ENCODE results near the gene AACS. TPM values are rescaled to one million over a fixed set of nuclear protein-coding genes. Genes with fewer than 3 reads are reported as not detected.

Gene AACS
- polyA plus RNA-seq, 1 donor from 2014 or later, result 33.2 TPM

DNA sequence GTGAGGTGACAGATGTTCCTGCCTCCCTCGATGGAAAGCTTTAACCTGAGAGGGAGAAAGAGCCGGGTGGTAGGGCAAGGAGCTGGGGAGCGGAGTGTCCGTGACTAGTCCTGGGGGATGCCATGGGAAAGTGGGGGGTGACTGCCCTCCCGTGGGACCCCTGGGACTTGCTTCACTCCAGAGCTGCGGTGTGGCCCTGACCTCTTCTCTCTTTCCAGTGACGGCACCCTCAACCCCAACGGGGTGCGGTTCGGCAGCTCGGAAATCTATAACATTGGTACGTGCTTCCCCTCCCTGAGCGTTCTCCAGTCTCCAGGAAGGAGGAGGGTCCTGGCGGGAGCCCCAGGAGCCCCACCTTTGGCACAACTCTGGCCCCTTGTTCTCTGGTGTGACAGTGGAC, 69.3 kb downstream of the AACS start:
- Histone ChIP-seq H3K9ac (ENCODE audit: low read length) (no peak overlapping the region), H3K27me3 (ENCODE audit: insufficient read depth, low read depth, low read length) (no peaks in the 10 kb centered on the region), H3K9me3 (ENCODE audit: low read length) (no peaks in the 10 kb centered on the region), H2AFZ (ENCODE audit: low read depth, low read length) (no peak overlapping the region), H3K4me3 (ENCODE audit: low read length) (no peak overlapping the region), H3K79me2 (replicated peaks; ENCODE audit: insufficient read depth, low read length) (no peaks in the 10 kb centered on the region), H3K9me2 (ENCODE audit: insufficient read depth, low read length) (no peaks in the 10 kb centered on the region), H3F3A (ENCODE audit: insufficient read depth, low read length, poor library complexity, severe bottlenecking) (no peaks in the 10 kb centered on the region), H3K27ac (ENCODE audit: low read length) (no peak overlapping the region), H3K4me2 (ENCODE audit: low read length) (no peak overlapping the region), H4K20me1 (ENCODE audit: insufficient read depth) (no peaks in the 10 kb centered on the region), H3K36me3 (ENCODE audit: insufficient read depth, low read length) (peaks cover 3% of the 10 kb centered on the region)
- TF ChIP-seq RAD21 (conservative IDR thresholded peaks at IDR 0.05), result no peak

DNA sequence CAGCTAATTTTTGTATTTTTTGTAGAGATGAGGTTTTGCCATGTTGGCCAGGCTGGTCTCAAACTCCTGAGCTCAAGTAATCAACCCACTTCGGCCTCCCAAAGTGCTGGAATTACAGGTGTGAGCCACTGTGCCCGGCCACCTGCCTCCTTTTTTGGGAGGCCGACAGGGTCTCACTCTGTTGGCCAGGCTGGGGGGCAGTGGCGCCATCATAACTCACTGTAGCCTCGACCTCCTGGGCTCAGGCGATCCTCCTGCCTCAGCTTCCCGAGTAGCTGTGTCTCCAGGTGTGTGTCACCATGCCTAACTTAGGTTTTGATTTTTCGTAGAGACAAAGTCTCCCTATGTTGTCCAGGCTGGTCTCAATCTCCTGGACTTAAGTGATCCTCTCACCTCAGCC, 70.7 kb downstream of the AACS start:
- no peaks in the 10 kb centered on the region for H3F3A ChIP-seq (ENCODE audit: insufficient read depth, low read length, poor library complexity, severe bottlenecking)
- H4K20me1 ChIP-seq (ENCODE audit: insufficient read depth), result no peaks in the 10 kb centered on the region
- no peaks in the 10 kb centered on the region for H3K36me3 ChIP-seq (ENCODE audit: insufficient read depth, low read length)
- no peak overlapping the region for H3K9ac ChIP-seq (ENCODE audit: low read length)
- H2AFZ ChIP-seq (ENCODE audit: low read depth, low read length), result no peak overlapping the region
- no peaks in the 10 kb centered on the region for H3K79me2 ChIP-seq (replicated peaks; ENCODE audit: insufficient read depth, low read length)
- no peak for TF ChIP-seq CTCF (IDR thresholded peaks at IDR 0.05; ENCODE audit: poor library complexity, severe bottlenecking)
- no peak for TF ChIP-seq EZH2 (IDR thresholded peaks at IDR 0.05; ENCODE audit: borderline replicate concordance, insufficient read depth, low read length, poor library complexity, severe bottlenecking)
- no peak for TF ChIP-seq POLR2AphosphoS5 (IDR thresholded peaks at IDR 0.05)
- TF ChIP-seq EP300 (conservative IDR thresholded peaks at IDR 0.05; ENCODE audit: poor library complexity, severe bottlenecking), result no peak
- no peak for TF ChIP-seq MXI1 (conservative IDR thresholded peaks at IDR 0.05; ENCODE audit: poor library complexity, severe bottlenecking)
- TF ChIP-seq, protein P1, sequence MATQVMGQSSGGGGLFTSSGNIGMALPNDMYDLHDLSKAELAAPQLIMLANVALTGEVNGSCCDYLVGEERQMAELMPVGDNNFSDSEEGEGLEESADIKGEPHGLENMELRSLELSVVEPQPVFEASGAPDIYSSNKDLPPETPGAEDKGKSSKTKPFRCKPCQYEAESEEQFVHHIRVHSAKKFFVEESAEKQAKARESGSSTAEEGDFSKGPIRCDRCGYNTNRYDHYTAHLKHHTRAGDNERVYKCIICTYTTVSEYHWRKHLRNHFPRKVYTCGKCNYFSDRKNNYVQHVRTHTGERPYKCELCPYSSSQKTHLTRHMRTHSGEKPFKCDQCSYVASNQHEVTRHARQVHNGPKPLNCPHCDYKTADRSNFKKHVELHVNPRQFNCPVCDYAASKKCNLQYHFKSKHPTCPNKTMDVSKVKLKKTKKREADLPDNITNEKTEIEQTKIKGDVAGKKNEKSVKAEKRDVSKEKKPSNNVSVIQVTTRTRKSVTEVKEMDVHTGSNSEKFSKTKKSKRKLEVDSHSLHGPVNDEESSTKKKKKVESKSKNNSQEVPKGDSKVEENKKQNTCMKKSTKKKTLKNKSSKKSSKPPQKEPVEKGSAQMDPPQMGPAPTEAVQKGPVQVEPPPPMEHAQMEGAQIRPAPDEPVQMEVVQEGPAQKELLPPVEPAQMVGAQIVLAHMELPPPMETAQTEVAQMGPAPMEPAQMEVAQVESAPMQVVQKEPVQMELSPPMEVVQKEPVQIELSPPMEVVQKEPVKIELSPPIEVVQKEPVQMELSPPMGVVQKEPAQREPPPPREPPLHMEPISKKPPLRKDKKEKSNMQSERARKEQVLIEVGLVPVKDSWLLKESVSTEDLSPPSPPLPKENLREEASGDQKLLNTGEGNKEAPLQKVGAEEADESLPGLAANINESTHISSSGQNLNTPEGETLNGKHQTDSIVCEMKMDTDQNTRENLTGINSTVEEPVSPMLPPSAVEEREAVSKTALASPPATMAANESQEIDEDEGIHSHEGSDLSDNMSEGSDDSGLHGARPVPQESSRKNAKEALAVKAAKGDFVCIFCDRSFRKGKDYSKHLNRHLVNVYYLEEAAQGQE (IDR thresholded peaks at IDR 0.05; ENCODE audit: borderline replicate concordance), result no peak
- no peak for TF ChIP-seq RAD21 (conservative IDR thresholded peaks at IDR 0.05)
- no peak for TF ChIP-seq TAF1 (IDR thresholded peaks at IDR 0.05; ENCODE audit: low read depth)
- TF ChIP-seq SMC3 (conservative IDR thresholded peaks at IDR 0.05; ENCODE audit: poor library complexity), result no peak
- H3K9me3 ChIP-seq (ENCODE audit: low read length), result no peaks in the 10 kb centered on the region
- no peak overlapping the region for H3K27ac ChIP-seq (ENCODE audit: low read length)
- no peaks in the 10 kb centered on the region for H3K27me3 ChIP-seq (ENCODE audit: insufficient read depth, low read depth, low read length)
- H3K9me2 ChIP-seq (ENCODE audit: insufficient read depth, low read length), result no peaks in the 10 kb centered on the region
- H3K4me2 ChIP-seq (ENCODE audit: low read length), result no peak overlapping the region
- no peak overlapping the region for H3K4me3 ChIP-seq (ENCODE audit: low read length)

DNA sequence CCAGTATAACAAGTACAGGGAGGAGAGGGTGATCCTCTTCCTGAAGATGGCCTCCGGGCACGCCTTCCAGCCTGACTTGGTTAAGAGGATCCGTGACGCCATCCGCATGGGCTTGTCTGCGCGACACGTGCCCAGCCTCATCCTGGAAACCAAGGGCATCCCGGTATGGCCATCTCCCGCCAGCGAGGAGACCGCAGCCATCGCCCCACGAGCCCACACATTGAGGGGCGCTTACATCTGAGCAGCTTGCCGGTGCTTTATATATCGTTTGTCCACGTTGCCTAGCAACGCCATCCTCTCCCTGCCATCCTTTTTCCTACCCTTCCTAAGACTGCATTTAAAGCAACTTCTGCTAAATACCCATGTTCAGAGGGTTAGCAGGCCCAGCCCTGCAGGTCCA, 71.5 kb downstream of the AACS start:
- Histone ChIP-seq H3K9me2 (ENCODE audit: insufficient read depth, low read length) (no peaks in the 10 kb centered on the region), H2AFZ (ENCODE audit: low read depth, low read length) (no peak overlapping the region), H3K27me3 (ENCODE audit: insufficient read depth, low read depth, low read length) (no peaks in the 10 kb centered on the region), H3K27ac (ENCODE audit: low read length) (no peak overlapping the region), H3K79me2 (replicated peaks; ENCODE audit: insufficient read depth, low read length) (no peaks in the 10 kb centered on the region), H3K9me3 (ENCODE audit: low read length) (no peaks in the 10 kb centered on the region), H3F3A (ENCODE audit: insufficient read depth, low read length, poor library complexity, severe bottlenecking) (no peaks in the 10 kb centered on the region), H3K9ac (ENCODE audit: low read length) (no peak overlapping the region), H3K4me3 (ENCODE audit: low read length) (no peak overlapping the region), H4K20me1 (ENCODE audit: insufficient read depth) (no peaks in the 10 kb centered on the region), H3K36me3 (ENCODE audit: insufficient read depth, low read length) (no peaks in the 10 kb centered on the region), H3K4me2 (ENCODE audit: low read length) (no peak overlapping the region)
- TF ChIP-seq TAF1 (IDR thresholded peaks at IDR 0.05; ENCODE audit: low read depth) (no peak), EP300 (conservative IDR thresholded peaks at IDR 0.05; ENCODE audit: poor library complexity, severe bottlenecking) (no peak), POLR2AphosphoS5 (IDR thresholded peaks at IDR 0.05) (no peak), RAD21 (conservative IDR thresholded peaks at IDR 0.05) (no peak), EZH2 (IDR thresholded peaks at IDR 0.05; ENCODE audit: borderline replicate concordance, insufficient read depth, low read length, poor library complexity, severe bottlenecking) (no peak), MXI1 (conservative IDR thresholded peaks at IDR 0.05; ENCODE audit: poor library complexity, severe bottlenecking) (no peak), SMC3 (conservative IDR thresholded peaks at IDR 0.05; ENCODE audit: poor library complexity) (no peak), CTCF (IDR thresholded peaks at IDR 0.05; ENCODE audit: poor library complexity, severe bottlenecking) (no peak)
- TF ChIP-seq, protein P1 (IDR thresholded peaks at IDR 0.05; ENCODE audit: borderline replicate concordance), result no peak
